ENCODE measurements around the gene ZBTB8A. TPM values are rescaled to one million over a fixed set of nuclear protein-coding genes. Genes with fewer than 3 reads are reported as not detected.

ZBTB8A gene
- total and polyA plus RNA-seq, 2 of the 13 experiments (the other 11 are each of a cell fraction or from before 2014, with no cell fraction given): 1.3 to 3.7 TPM

- H3K4me1 ChIP-seq (ENCODE audit: insufficient read depth, low read length): peaks cover 44% of the 10 kb centered on the region
- ChIA-PET CTCF (ENCODE audit: low intra/inter-chr PET ratio, low total read pairs) (no interaction called here), POLR2A (interaction anchor here (0.8 kb wide), 1 partner anchor 48 kb away, joined by 4 read pairs; no protein-coding TSS in a partner anchor)
- no peak overlapping the region for H2AFZ ChIP-seq (ENCODE audit: low read length)
- no peaks in the 10 kb centered on the region for H3K9me3 ChIP-seq (ENCODE audit: low read length)
- no peaks in the 10 kb centered on the region; the same call in 1 of the 2 replicates for H4K20me1 ChIP-seq (ENCODE audit: insufficient read depth, low read length)
- BruUV-seq (replicated peaks): no TSS peak
- H3K27ac ChIP-seq (ENCODE audit: extremely low read length, insufficient read depth, low read length): no peak overlapping the region
- peaks cover 0 to 9% of the 10 kb centered on the region in 2 experiments; a peak in 2 of 5 replicates for H3K36me3 ChIP-seq (replicated peaks in 1 of 2; ENCODE audit: control insufficient read depth in 1 of 2, insufficient read depth in 2 of 2, low read length in 2 of 2)
- peak overlapping the region; percentile 33 for H3K4me2 ChIP-seq (ENCODE audit: low read depth, low read length)
- ATAC-seq: no peak
- H3K4me3 ChIP-seq (replicated peaks in 1 of 3; ENCODE audit: insufficient read depth in 1 of 3, low read depth in 2 of 3, low read length in 3 of 3): no peak overlapping the region; a peak in 1 of 6 replicates
- H3K9ac ChIP-seq (ENCODE audit: insufficient read depth, low read depth, low read length): no peak overlapping the region
- no peaks in the 10 kb centered on the region; a peak in 2 of 5 replicates for H3K27me3 ChIP-seq (ENCODE audit: control insufficient read depth in 1 of 2, insufficient read depth in 2 of 2, low read length in 2 of 2)
- peaks cover 66% of the 10 kb centered on the region for H3K79me2 ChIP-seq (ENCODE audit: insufficient read depth, low read length)
- TF ChIP-seq ZMAT5 (CRISPR knock-in tag; IDR thresholded peaks at IDR 0.05; ENCODE audit: borderline replicate concordance, low read depth) (no peak), CREB1 (IDR thresholded peaks at IDR 0.05) (no peak), CREB1 (CRISPR knock-in tag; IDR thresholded peaks at IDR 0.05) (0 out of 2 replicates have a peak, but pooled peaks have one; percentile 24)
- FAIRE-seq: no peak
- intact Hi-C loops (cut with micrococcal nuclease; ENCODE audit: unreplicated experiment) (no loop called here), in situ Hi-C loops (cut with HindIII; ENCODE audit: extremely low pct_ligation_motif_present, low pct_unique_long_range_greater_than_20kb) (no loop called here)
- 97% methylated on average over 6 of the region's 6 CpGs for WGBS (ENCODE audit: low lambda C conversion rate)
- DNase-seq (ENCODE audit: low spot score): no peak
These were observed 108.3 kb downstream of the ZBTB8A start for GRCh38 chr1:32647308-32648134.

GRCh38 chr1:32650248-32650751, 111.1 kb downstream of the ZBTB8A start, which contains the start of gene ZBTB8OS:
TSS of gene ZBTB8OS (minus strand) at chr1:32650550. CDS start at chr1:32650529, 21 bp downstream.
- Histone ChIP-seq H3K9ac (ENCODE audit: insufficient read depth, low read depth, low read length) (peak within 1 kb of the TSS; percentile 99), H3K27ac (ENCODE audit: extremely low read length, insufficient read depth, low read length) (peak within 1 kb of the TSS; percentile 100), H3K79me2 (ENCODE audit: insufficient read depth, low read length) (peaks cover 74% of the 10 kb centered on the region), H2AFZ (ENCODE audit: low read length) (peak within 1 kb of the TSS; percentile 96), H3K4me1 (ENCODE audit: insufficient read depth, low read length) (peaks cover 59% of the 10 kb centered on the region), H4K20me1 (ENCODE audit: insufficient read depth, low read length) (peaks cover 11% of the 10 kb centered on the region), H3K27me3 (ENCODE audit: control insufficient read depth in 1 of 2, insufficient read depth in 2 of 2, low read length in 2 of 2) (no peaks in the 10 kb centered on the region; a peak in 1 of 5 replicates), H3K9me3 (ENCODE audit: low read length) (no peaks in the 10 kb centered on the region), H3K4me3 (replicated peaks in 1 of 3; ENCODE audit: insufficient read depth in 1 of 3, low read depth in 2 of 3, low read length in 3 of 3) (peak within 1 kb of the TSS; percentile 76 to 98 (median 91)), H3K36me3 (replicated peaks in 1 of 2; ENCODE audit: control insufficient read depth in 1 of 2, insufficient read depth in 2 of 2, low read length in 2 of 2) (peaks cover 7 to 32% of the 10 kb centered on the region in 2 experiments), H3K4me2 (ENCODE audit: low read depth, low read length) (peak within 1 kb of the TSS; percentile 98)
- intact Hi-C loops (cut with micrococcal nuclease; ENCODE audit: unreplicated experiment) (loop anchor here (1.0 to 2.0 kb wide), 2 partner anchors 45 to 130 kb away; no protein-coding TSS in a partner anchor), in situ Hi-C loops (cut with HindIII; ENCODE audit: extremely low pct_ligation_motif_present, low pct_unique_long_range_greater_than_20kb) (no loop called here)
- no TSS peak for BruUV-seq (replicated peaks)
- peak; percentile 90 for FAIRE-seq
- peak; percentile 89 for ATAC-seq
- POLR2A ChIA-PET: interaction anchor here (0.7 to 2.9 kb wide), 22 partner anchors 10 to 477 kb away, joined by 3 to 31 read pairs (median 4); partner anchors contain the start of genes BSDC1, S100PBP, SYNC and YARS1
- under 1% methylated on average over 21 of the region's 21 CpGs for WGBS (ENCODE audit: low lambda C conversion rate)
- CTCF ChIA-PET (ENCODE audit: low intra/inter-chr PET ratio, low total read pairs): no interaction called here
- peak; percentile 92 for DNase-seq (ENCODE audit: low spot score)
- peak; percentile 83 for TF ChIP-seq KDM5A (IDR thresholded peaks at IDR 0.05; ENCODE audit: borderline replicate concordance, low read length)
- no peak; the same call in 1 of the 2 replicates for TF ChIP-seq STAT5B (CRISPR knock-in tag; IDR thresholded peaks at IDR 0.05)
- peak; percentile 82 for TF ChIP-seq POLR2AphosphoS5 (IDR thresholded peaks at IDR 0.05; ENCODE audit: low read depth, low read length)
- TF ChIP-seq SAP130 (CRISPR knock-in tag; IDR thresholded peaks at IDR 0.05; ENCODE audit: low read depth): peak; percentile 93
- TF ChIP-seq HOXA5 (CRISPR knock-in tag; IDR thresholded peaks at IDR 0.05): peak; percentile 18; the same call in 1 of the 2 replicates
- no peak for TF ChIP-seq THAP7 (CRISPR knock-in tag; IDR thresholded peaks at IDR 0.05)
- TF ChIP-seq NAIF1 (CRISPR knock-in tag; IDR thresholded peaks at IDR 0.05; ENCODE audit: borderline replicate concordance): no peak
- TF ChIP-seq ZNF670 (CRISPR knock-in tag; IDR thresholded peaks at IDR 0.05; ENCODE audit: borderline replicate concordance): no peak
- TF ChIP-seq TFE3 (CRISPR knock-in tag; IDR thresholded peaks at IDR 0.05): no peak

Measured in HepG2 (cell line).